Peyer's patch (tissue), 4 donors: Measurements from ENCODE around the gene FNBP1. TPM values are rescaled to one million over a fixed set of nuclear protein-coding genes. Genes with fewer than 3 reads are reported as not detected.

Experiments used
- DNase-seq, 3 donors: peaks; one replicate each; pipeline ENCODE4 v3.0.0-alpha.2; 2017 to 2019
- H3K27ac ChIP-seq, 4 donors: fragments of 200-600 bp; sonication (generic); one replicate each; pipeline ENCODE4 v1.5.1; 2016 to 2019
- H3K27me3 ChIP-seq, 2 donors: fragments of 200-600 bp; sonication (generic); one replicate each; pipeline ENCODE4 v1.5.1; 2019
- H3K36me3 ChIP-seq, 3 donors: fragments of 200-600 bp; sonication (generic); one replicate each; pipeline ENCODE4 v1.5.1; 2016 to 2019
- H3K4me1 ChIP-seq, 4 donors: fragments of 200-600 bp; sonication (generic); one replicate each; pipeline ENCODE4 v1.5.1; 2016 to 2019
- H3K4me3 ChIP-seq, 4 donors: fragments of 200-600 bp; sonication (generic); 1 replicate in 3 of 4; 2 replicates in 1 of 4; pipeline ENCODE4 v1.5.1; 2016 to 2019; ENCODE audit warnings: mild to moderate bottlenecking in 1 of 4
- H3K9me3 ChIP-seq, 4 donors: fragments of 200-600 bp; sonication (generic); one replicate each; pipeline ENCODE4 v1.5.1; 2016 to 2019; ENCODE audit warnings: mild to moderate bottlenecking in 1 of 4
- CTCF ChIP-seq, 6 experiments: fragments of 450-650 bp in 4 of 6; fragments of 200-600 bp in 2 of 6; sonication (generic) in 1 of 6; IDR thresholded peaks; one replicate each; pipeline ENCODE4 v1.5.1; 2017 to 2019; ENCODE audit warnings: antibody characterized with exemption in 6 of 6, mild to moderate bottlenecking in 3 of 6, moderate library complexity in 1 of 6
- POLR2A ChIP-seq, 2 donors: fragments of 450-650 bp; IDR thresholded peaks; one replicate each; pipeline ENCODE4 v1.5.1; 2017; ENCODE audit warnings: antibody characterized with exemption in 2 of 2, mild to moderate bottlenecking in 2 of 2, moderate library complexity in 2 of 2
- total RNA-seq, 4 donors: library from RNA; depleted of rRNA; stranded (reverse); fragments of >200 nt; gene quantifications; one replicate each; pipeline ENCODE4 v1.1.0, GENCODE V29; 2016

FNBP1 gene
- total RNA-seq, 4 donors from 2014 or later, result 9.8 to 163 (median 22.2) TPM

GRCh38 chr9:129851821-129852220 lies 191.2 kb downstream of the FNBP1 start:
- H3K9me3 ChIP-seq, result no peaks in the 10 kb centered on the region
- H3K36me3 ChIP-seq, result peaks cover 0 to 47% (median 0%) of the 10 kb centered on the region in 3 donors
- H3K4me1 ChIP-seq, result no peaks in the 10 kb centered on the region
- H3K27me3 ChIP-seq, result no peaks in the 10 kb centered on the region
- TF ChIP-seq CTCF (IDR thresholded peaks at IDR 0.05) (no peak), POLR2A (IDR thresholded peaks at IDR 0.05) (no peak)
- H3K27ac ChIP-seq, result no peak overlapping the region
- no peak overlapping the region for H3K4me3 ChIP-seq
- no peak for DNase-seq

GRCh38 chr9:129850821-129851550 lies 192.0 kb downstream of the FNBP1 start:
- DNase-seq, result no peak
- Histone ChIP-seq H3K4me1 (no peaks in the 10 kb centered on the region), H3K4me3 (no peak overlapping the region), H3K36me3 (peaks cover 0 to 41% (median 0%) of the 10 kb centered on the region in 3 donors), H3K9me3 (no peaks in the 10 kb centered on the region), H3K27ac (peak overlapping the region in 1 of 4 donors; percentile 37), H3K27me3 (no peaks in the 10 kb centered on the region)
- no peak for TF ChIP-seq CTCF (IDR thresholded peaks at IDR 0.05)
- no peak for TF ChIP-seq POLR2A (IDR thresholded peaks at IDR 0.05)

GRCh38 chr9:129849901-129850300 lies 193.1 kb downstream of the FNBP1 start:
- peaks cover 0 to 40% (median 0%) of the 10 kb centered on the region in 3 donors for H3K36me3 ChIP-seq

GRCh38 chr9:129848712-129849441 lies 194.1 kb downstream of the FNBP1 start:
- DNase-seq, result no peak

More at GRCh38 chr9:129849901-129850300, 193.1 kb downstream of the FNBP1 start:
- no peaks in the 10 kb centered on the region for H3K27me3 ChIP-seq
- no peak overlapping the region for H3K4me3 ChIP-seq
- H3K9me3 ChIP-seq, result no peaks in the 10 kb centered on the region
- H3K4me1 ChIP-seq, result no peaks in the 10 kb centered on the region
- no peak overlapping the region for H3K27ac ChIP-seq
- TF ChIP-seq CTCF (IDR thresholded peaks at IDR 0.05), result no peak
- no peak for TF ChIP-seq POLR2A (IDR thresholded peaks at IDR 0.05)
- DNase-seq, result no peak

GRCh38 chr9:129845373-129845772 lies 197.6 kb downstream of the FNBP1 start:
- TF ChIP-seq CTCF (IDR thresholded peaks at IDR 0.05), result no peak
- TF ChIP-seq POLR2A (IDR thresholded peaks at IDR 0.05), result no peak
- no peak overlapping the region for H3K27ac ChIP-seq
- no peak for DNase-seq
- no peaks in the 10 kb centered on the region for H3K4me1 ChIP-seq
- H3K9me3 ChIP-seq, result no peaks in the 10 kb centered on the region
- no peaks in the 10 kb centered on the region for H3K27me3 ChIP-seq
- no peaks in the 10 kb centered on the region for H3K36me3 ChIP-seq
- no peak overlapping the region for H3K4me3 ChIP-seq

More at GRCh38 chr9:129848712-129849441, 194.1 kb downstream of the FNBP1 start:
- Histone ChIP-seq H3K4me3 (no peak overlapping the region), H3K36me3 (peaks cover 0 to 30% (median 0%) of the 10 kb centered on the region in 3 donors), H3K27ac (no peak overlapping the region), H3K4me1 (no peaks in the 10 kb centered on the region), H3K27me3 (no peaks in the 10 kb centered on the region), H3K9me3 (no peaks in the 10 kb centered on the region)
- no peak for TF ChIP-seq CTCF (IDR thresholded peaks at IDR 0.05)
- no peak for TF ChIP-seq POLR2A (IDR thresholded peaks at IDR 0.05)
